HepG2 (cell line): ENCODE results near the gene OST4. TPM values are rescaled to one million over a fixed set of nuclear protein-coding genes. Genes with fewer than 3 reads are reported as not detected.

ENCODE experiments used
- AKNA ChIP-seq: sonication (generic); formaldehyde crosslinking; IDR thresholded peaks from 2 replicates; pipeline ENCODE4 v1.4.0; 2020; ENCODE audit warnings: missing genetic modification reagents, borderline replicate concordance
- ATAD3A ChIP-seq: sonication (generic); formaldehyde crosslinking; IDR thresholded peaks from 2 replicates; pipeline ENCODE4 v1.4.0; 2020; ENCODE audit warnings: missing genetic modification reagents
- ATRX ChIP-seq: sonication (generic); formaldehyde crosslinking; IDR thresholded peaks from 2 replicates; pipeline ENCODE4 v1.4.0; 2020; ENCODE audit warnings: missing genetic modification reagents, borderline replicate concordance
- E2F5 ChIP-seq: sonication (generic); formaldehyde crosslinking; conservative IDR thresholded peaks from 2 replicates; pipeline ENCODE4 v1.4.0; 2020; ENCODE audit warnings: missing genetic modification reagents
- KLF11 ChIP-seq: IDR thresholded peaks from 2 replicates; pipeline ENCODE4 v1.6.1; 2016; ENCODE audit warnings: missing compliant biosample characterization
- MBD4 ChIP-seq: IDR thresholded peaks from 2 replicates; pipeline ENCODE4 v1.6.1; 2012; ENCODE audit warnings: low read length, inconsistent platforms, borderline replicate concordance
- NR2F1 ChIP-seq, 2 experiments: fragments of 450-650 bp in 1 of 2; formaldehyde crosslinking in 1 of 2; IDR thresholded peaks; 2 replicates each; pipeline versions ENCODE4 v1.5.0 to v1.6.1; 2016 to 2020; ENCODE audit warnings: mild to moderate bottlenecking in 1 of 2, missing compliant biosample characterization in 1 of 2, missing genetic modification reagents in 1 of 2, moderate library complexity in 1 of 2
- SALL2 ChIP-seq: sonication (generic); formaldehyde crosslinking; IDR thresholded peaks from 2 replicates; pipeline ENCODE4 v1.8.1; 2023; ENCODE audit warnings: mild to moderate bottlenecking, missing genetic modification reagents, inconsistent platforms
- ZC3H13 ChIP-seq: sonication (generic); formaldehyde crosslinking; IDR thresholded peaks from 2 replicates; pipeline ENCODE4 v1.8.1; 2023; ENCODE audit warnings: mild to moderate bottlenecking, missing genetic modification reagents, moderate library complexity
- ZNF383 ChIP-seq: sonication (generic); formaldehyde crosslinking; IDR thresholded peaks from 2 replicates; pipeline ENCODE4 v1.4.0; 2020; ENCODE audit warnings: missing genetic modification reagents, mild to moderate bottlenecking, borderline replicate concordance
- ZNF609 ChIP-seq: sonication (generic); formaldehyde crosslinking; IDR thresholded peaks from 2 replicates; pipeline ENCODE4 v1.4.0; 2020; ENCODE audit warnings: mild to moderate bottlenecking, missing genetic modification reagents, borderline replicate concordance
- ZNF737 ChIP-seq: sonication (generic); formaldehyde crosslinking; IDR thresholded peaks from 2 replicates; pipeline ENCODE4 v1.5.0; 2020; ENCODE audit warnings: missing genetic modification reagents, mild to moderate bottlenecking, borderline replicate concordance
- ZNF777 ChIP-seq: sonication (generic); formaldehyde crosslinking; IDR thresholded peaks from 2 replicates; pipeline ENCODE4 v1.4.0; 2020; ENCODE audit warnings: missing genetic modification reagents
- ZNF883 ChIP-seq: sonication (generic); formaldehyde crosslinking; IDR thresholded peaks from 2 replicates; pipeline ENCODE4 v1.5.1; 2020; ENCODE audit warnings: mild to moderate bottlenecking, missing genetic modification reagents; ENCODE audit errors: not compliant biosample characterization
- polyA plus RNA-seq, 8 experiments: library from polyadenylated mRNA; depleted of rRNA in 3 of 8; stranded (reverse) in 7 of 8; unstranded in 1 of 8; fragments of >200 nt; fragmentation: Illumina TruSeq in 4 of 8; extraction: Trizol in 4 of 8; gene quantifications; 2 replicates each; pipeline versions ENCODE4 v1.2.1 to v1.2.3, GENCODE V29; 2011 to 2016; ENCODE audit warnings: low read depth in 4 of 8, missing spikeins in 1 of 8, mixed read lengths in 1 of 8; ENCODE audit not compliant: insufficient read depth in 1 of 8
- total RNA-seq, 5 experiments: library from RNA; depleted of rRNA; stranded (reverse); fragments of >200 nt; fragmentation: Illumina TruSeq; extraction: Trizol; gene quantifications; 2 replicates each; pipeline ENCODE4 v1.2.3, GENCODE V29; 2016; ENCODE audit warnings: low read depth in 1 of 5

The OST4 gene
- total and polyA plus RNA-seq, 2 of the 13 experiments (the other 11 are each of a cell fraction or from before 2014, with no cell fraction given): 498 to 584 TPM

- TF ChIP-seq AKNA (CRISPR knock-in tag): no peak
- TF ChIP-seq SALL2 (CRISPR knock-in tag): peak; percentile 80
- TF ChIP-seq ZNF777: peak; percentile 38; the same call in 1 of the 2 replicates
- peak; percentile 87 for TF ChIP-seq ZNF609 (CRISPR knock-in tag)
- TF ChIP-seq ZNF383: no peak
- TF ChIP-seq ZNF737: peak; percentile 90; the same call in 1 of the 2 replicates
- peak; percentile 42; the same call in 1 of the 2 replicates for TF ChIP-seq E2F5 (CRISPR knock-in tag)
- TF ChIP-seq ATRX (CRISPR knock-in tag): no peak
- peak; percentile 88 for TF ChIP-seq ZC3H13 (CRISPR knock-in tag)
- TF ChIP-seq MBD4: no peak
- no peak for TF ChIP-seq KLF11
- peak; percentile 90 for TF ChIP-seq ZNF883
- no peak for TF ChIP-seq ATAD3A
- TF ChIP-seq NR2F1 (CRISPR knock-in tag; IDR thresholded peaks at IDR 0.05): peak; percentile 55 to 73; a peak in 3 of 4 replicates
These were observed 24.5 kb upstream of the OST4 start (continued) for GRCh38 chr2:27095745-27096651.
